Measurements from ENCODE around the gene RNF125.

Gene RNF125

GRCh38 chr18:32093102-32093511 is 74.5 kb downstream of the RNF125 start:
- TF ChIP-seq GATA2 (IDR thresholded peaks at IDR 0.05; ENCODE audit: low read depth, low read length): no peak
- TF ChIP-seq GATA3 (IDR thresholded peaks at IDR 0.05; ENCODE audit: low read depth, low read length): no peak

GRCh38 chr18:32093523-32093922 is 74.9 kb downstream of the RNF125 start:
- TF ChIP-seq GATA3 (IDR thresholded peaks at IDR 0.05; ENCODE audit: low read depth, low read length): no peak
- no peak for TF ChIP-seq GATA2 (IDR thresholded peaks at IDR 0.05; ENCODE audit: low read depth, low read length)

GRCh38 chr18:32095192-32095899 is 76.7 kb downstream of the RNF125 start:
- TF ChIP-seq GATA3 (IDR thresholded peaks at IDR 0.05; ENCODE audit: low read depth, low read length): no peak
- TF ChIP-seq GATA2 (IDR thresholded peaks at IDR 0.05; ENCODE audit: low read depth, low read length): no peak

- no peak for TF ChIP-seq GATA2 (IDR thresholded peaks at IDR 0.05; ENCODE audit: low read depth, low read length)
- TF ChIP-seq GATA3 (IDR thresholded peaks at IDR 0.05; ENCODE audit: low read depth, low read length): no peak
Measured at GRCh38 chr18:32095900-32096229, 77.2 kb downstream of the RNF125 start.

- TF ChIP-seq GATA2 (IDR thresholded peaks at IDR 0.05; ENCODE audit: low read depth, low read length): no peak
- no peak for TF ChIP-seq GATA3 (IDR thresholded peaks at IDR 0.05; ENCODE audit: low read depth, low read length)
Measured at GRCh38 chr18:32096946-32097345, 78.3 kb downstream of the RNF125 start.

GRCh38 chr18:32104516-32104915 is 85.9 kb downstream of the RNF125 start:
- TF ChIP-seq GATA3 (IDR thresholded peaks at IDR 0.05; ENCODE audit: low read depth, low read length): no peak
- no peak for TF ChIP-seq GATA2 (IDR thresholded peaks at IDR 0.05; ENCODE audit: low read depth, low read length)

- TF ChIP-seq GATA2 (IDR thresholded peaks at IDR 0.05; ENCODE audit: low read depth, low read length): no peak
Measured at GRCh38 chr18:32110005-32110404, 91.4 kb downstream of the RNF125 start.

- TF ChIP-seq GATA2 (IDR thresholded peaks at IDR 0.05; ENCODE audit: low read depth, low read length) (no peak), GATA3 (IDR thresholded peaks at IDR 0.05; ENCODE audit: low read depth, low read length) (no peak)
Measured at GRCh38 chr18:32111706-32112105, 93.1 kb downstream of the RNF125 start.

GRCh38 chr18:32112826-32113225 is 94.2 kb downstream of the RNF125 start:
- no peak for TF ChIP-seq GATA3 (IDR thresholded peaks at IDR 0.05; ENCODE audit: low read depth, low read length)
- TF ChIP-seq GATA2 (IDR thresholded peaks at IDR 0.05; ENCODE audit: low read depth, low read length): no peak

- TF ChIP-seq GATA3 (IDR thresholded peaks at IDR 0.05; ENCODE audit: low read depth, low read length): no peak
Measured at GRCh38 chr18:32114293-32114942, 95.8 kb downstream of the RNF125 start.

GRCh38 chr18:32122039-32122438 is 103.4 kb downstream of the RNF125 start:
- TF ChIP-seq GATA3 (IDR thresholded peaks at IDR 0.05; ENCODE audit: low read depth, low read length): no peak
- TF ChIP-seq GATA2 (IDR thresholded peaks at IDR 0.05; ENCODE audit: low read depth, low read length): no peak

Measured in SH-SY5Y (cell line).